IMR-90 (cell line): Measurements from ENCODE around the gene RRAGD. TPM values are rescaled to one million over a fixed set of nuclear protein-coding genes. Genes with fewer than 3 reads are reported as not detected.
A peak's percentile ranks its signal among the peaks of the same experiment; 100 is the strongest.

Source experiments
- ATAC-seq: fragments of 200-7000 bp; cut with Tn5 transposase; 2 replicates; pipeline ENCODE4 v1.9.1; 2020; ENCODE audit warnings: low read depth, mild to moderate bottlenecking, moderate library complexity
- BruUV-seq: library from RNA; stranded (reverse); fragments of 400-500 nt; replicated peaks from 2 replicates; lab custom pipeline; 2021; lab: Mats Ljungman, UMichigan
- CTCF ChIA-PET: fragments of 300-600 bp; formaldehyde crosslinking; extraction: SDS; loops from one replicate; lab custom pipeline; 2021; ENCODE audit warnings: antibody characterized with exemption; lab: Yijun Ruan, JAX
- POLR2A ChIA-PET: fragments of 300-600 bp; sonication (Branson Sonifier 250); formaldehyde crosslinking; loops from one replicate; lab custom pipeline; 2022; ENCODE audit warnings: antibody characterized with exemption; ENCODE audit not compliant: unreplicated experiment; lab: Charles Lee
- DNase-seq: peaks from one replicate; pipeline ENCODE4 v3.0.0; 2013
- H2AFZ ChIP-seq: replicated peaks from 2 replicates; pipeline ENCODE3; 2013; ENCODE audit warnings: low read length, mild to moderate bottlenecking; ENCODE audit not compliant: poor library complexity
- H2AK5ac ChIP-seq: 2 replicates; pipeline ENCODE4 v1.6.1; 2013; ENCODE audit warnings: low read depth, low read length, inconsistent platforms
- H2AK9ac ChIP-seq: replicated peaks from 2 replicates; pipeline ENCODE3; 2013; ENCODE audit warnings: mild to moderate bottlenecking, low read depth, low read length, moderate library complexity; ENCODE audit not compliant: poor library complexity
- H2BK120ac ChIP-seq: 2 replicates; pipeline ENCODE4 v1.6.1; 2013; ENCODE audit warnings: low read depth, low read length, inconsistent platforms
- H2BK15ac ChIP-seq: 3 replicates; pipeline ENCODE4 v1.6.1; 2013; ENCODE audit warnings: low read depth, low read length, inconsistent platforms
- H2BK20ac ChIP-seq: 2 replicates; pipeline ENCODE4 v1.6.1; 2013; ENCODE audit warnings: low read depth, mild to moderate bottlenecking, inconsistent platforms, low read length, moderate library complexity
- H2BK5ac ChIP-seq: 2 replicates; pipeline ENCODE4 v1.6.1; 2013; ENCODE audit warnings: mild to moderate bottlenecking, low read depth, low read length, inconsistent platforms; ENCODE audit not compliant: poor library complexity, severe bottlenecking
- H3K14ac ChIP-seq: replicated peaks from 2 replicates; pipeline ENCODE4 v1.6.1; 2013; ENCODE audit warnings: low read depth, low read length, inconsistent platforms
- H3K18ac ChIP-seq: 2 replicates; pipeline ENCODE4 v1.6.1; 2013; ENCODE audit warnings: low read depth, low read length, control low read depth
- H3K23ac ChIP-seq: 2 replicates; pipeline ENCODE4 v1.6.1; 2013; ENCODE audit warnings: low read depth, low read length, inconsistent platforms
- H3K27ac ChIP-seq: 2 replicates; pipeline ENCODE4 v1.5.1; 2013; ENCODE audit warnings: mild to moderate bottlenecking, control low read depth, low read length; ENCODE audit not compliant: insufficient read depth
- H3K27me3 ChIP-seq: 2 replicates; pipeline ENCODE4 v1.6.1; 2013; ENCODE audit warnings: low read length; ENCODE audit not compliant: control insufficient read depth, insufficient read depth
- H3K36me3 ChIP-seq: 2 replicates; pipeline ENCODE4 v1.6.1; 2013; ENCODE audit warnings: low read length, mixed read lengths; ENCODE audit not compliant: control insufficient read depth, insufficient read depth
- H3K4ac ChIP-seq: 2 replicates; pipeline ENCODE4 v1.6.1; 2013; ENCODE audit warnings: low read depth, low read length, inconsistent platforms
- H3K4me1 ChIP-seq: 2 replicates; pipeline ENCODE4 v1.6.1; 2013; ENCODE audit warnings: low read length, mixed read lengths; ENCODE audit not compliant: control insufficient read depth, insufficient read depth
- H3K4me2 ChIP-seq: 2 replicates; pipeline ENCODE4 v1.6.1; 2013; ENCODE audit warnings: low read depth, mild to moderate bottlenecking, control low read depth, low read length, moderate library complexity
- H3K4me3 ChIP-seq: 2 replicates; pipeline ENCODE4 v1.5.1; 2013; ENCODE audit warnings: low read depth, mild to moderate bottlenecking, control low read depth, low read length, moderate library complexity; ENCODE audit not compliant: insufficient read depth
- H3K56ac ChIP-seq: 2 replicates; pipeline ENCODE4 v1.6.1; 2013; ENCODE audit warnings: low read length, inconsistent platforms; ENCODE audit not compliant: insufficient read depth; ENCODE audit errors: extremely low read depth
- H3K79me1 ChIP-seq, 2 experiments: 2 replicates each; pipeline ENCODE4 v1.6.1; 2013; ENCODE audit warnings: low read length in 2 of 2, inconsistent platforms in 1 of 2, low read depth in 1 of 2
- H3K9ac ChIP-seq: 2 replicates; pipeline ENCODE4 v1.6.1; 2013; ENCODE audit warnings: low read depth, low read length, control low read depth
- H3K9me1 ChIP-seq: 2 replicates; pipeline ENCODE4 v1.6.1; 2013; ENCODE audit warnings: low read length, inconsistent platforms; ENCODE audit not compliant: insufficient read depth
- H3K9me3 ChIP-seq: 2 replicates; pipeline ENCODE4 v1.6.1; 2013; ENCODE audit warnings: low read length; ENCODE audit not compliant: control insufficient read depth, insufficient read depth
- H4K20me1 ChIP-seq: 2 replicates; pipeline ENCODE4 v1.6.1; 2013; ENCODE audit warnings: low read length, inconsistent platforms; ENCODE audit not compliant: insufficient read depth
- H4K5ac ChIP-seq: 2 replicates; pipeline ENCODE4 v1.6.1; 2013; ENCODE audit warnings: mild to moderate bottlenecking, low read depth, low read length, control low read depth
- H4K8ac ChIP-seq, 2 experiments: 2 replicates each; pipeline ENCODE4 v1.6.1; 2013; ENCODE audit warnings: low read depth in 2 of 2, low read length in 2 of 2, control low read depth in 1 of 2, inconsistent platforms in 1 of 2
- H4K91ac ChIP-seq: 2 replicates; pipeline ENCODE4 v1.6.1; 2013; ENCODE audit warnings: low read depth, low read length, inconsistent platforms; ENCODE audit not compliant: insufficient read depth
- BHLHE40 ChIP-seq: fragments of 150-350 bp; IDR thresholded peaks from 2 replicates; pipeline ENCODE4 v1.6.1; 2016; ENCODE audit warnings: mild to moderate bottlenecking, low read depth, low read length
- CEBPB ChIP-seq: IDR thresholded peaks from 2 replicates; pipeline ENCODE4 v1.6.1; 2012; ENCODE audit warnings: low read depth, low read length, improper control_type of control experiment
- FOS ChIP-seq: fragments of 150-350 bp; IDR thresholded peaks from 2 replicates; pipeline ENCODE4 v1.6.1; 2016; ENCODE audit warnings: low read depth, low read length
- MAFK ChIP-seq: IDR thresholded peaks from 2 replicates; pipeline ENCODE4 v1.6.1; 2012; ENCODE audit warnings: low read depth, low read length, improper control_type of control experiment
- MAZ ChIP-seq: IDR thresholded peaks from 2 replicates; pipeline ENCODE4 v1.6.1; 2012; ENCODE audit warnings: low read depth, mild to moderate bottlenecking, low read length, improper control_type of control experiment, moderate library complexity, borderline replicate concordance
- NFE2L2 ChIP-seq: fragments of 150-350 bp; IDR thresholded peaks from 2 replicates; pipeline ENCODE4 v1.6.1; 2016; ENCODE audit warnings: low read depth, mild to moderate bottlenecking, low read length
- POLR2A ChIP-seq: IDR thresholded peaks from 2 replicates; pipeline ENCODE4 v1.6.1; 2012; ENCODE audit warnings: mild to moderate bottlenecking, low read depth, low read length
- RAD21 ChIP-seq: IDR thresholded peaks from 2 replicates; pipeline ENCODE4 v1.6.1; 2012; ENCODE audit warnings: low read length, improper control_type of control experiment
- RCOR1 ChIP-seq: IDR thresholded peaks from 2 replicates; pipeline ENCODE4 v1.6.1; 2012; ENCODE audit warnings: mild to moderate bottlenecking, low read length, improper control_type of control experiment; ENCODE audit not compliant: insufficient replicate concordance
- RFX5 ChIP-seq: IDR thresholded peaks from 2 replicates; pipeline ENCODE4 v1.8.0; 2012; ENCODE audit warnings: low read depth, mild to moderate bottlenecking, low read length, moderate library complexity
- SMC3 ChIP-seq: fragments of 150-350 bp; IDR thresholded peaks from 2 replicates; pipeline ENCODE4 v1.6.1; 2016; ENCODE audit warnings: low read depth, mild to moderate bottlenecking, antibody characterized with exemption, low read length, moderate library complexity
- WGBS, 2 experiments: methylation state at CpG; one replicate each; pipeline versions ENCODE4 v1.1.5 to v1.1.7; 2013; ENCODE audit warnings: missing lambda C conversion rate in 2 of 2; ENCODE audit not compliant: insufficient read length in 1 of 2; ENCODE audit errors: extremely low coverage in 2 of 2; 5-methylcytosine and 5-hydroxymethylcytosine counted together
- dilution Hi-C: fragments of 300-500 bp; cut with HindIII; formaldehyde crosslinking; loops from one replicate; pipeline ENCODE4 v1.14.3; 2018; ENCODE audit warnings: low sequenced_read_pairs; ENCODE audit not compliant: unreplicated experiment
- in situ Hi-C: fragments of 300-500 bp; cut with MboI; formaldehyde crosslinking; loops from 3 replicates; pipeline ENCODE4 v1.14.3; 2019; ENCODE audit warnings: low sequenced_read_pairs, inconsistent platforms, mixed read lengths
- intact Hi-C: fragments of 100-400 bp; cut with micrococcal nuclease; formaldehyde crosslinking; loops from 2 replicates; pipeline ENCODE4 v1.10.0; 2022
- polyA plus RNA-seq, 3 experiments: library from polyadenylated mRNA; depleted of rRNA; stranded (reverse); fragments of >200 nt; gene quantifications; 2 replicates each; pipeline ENCODE4 v1.2.3, GENCODE V29; 2012; ENCODE audit warnings: low replicate concordance in 1 of 3
- total RNA-seq: library from RNA; depleted of rRNA; stranded (reverse); fragments of >200 nt; gene quantifications from 2 replicates; pipeline ENCODE4 v1.2.3, GENCODE V29; 2012
- TF ChIP-seq, protein P1 (sequence below): fragments of 150-350 bp; IDR thresholded peaks from 2 replicates; pipeline ENCODE4 v1.6.1; 2017; ENCODE audit warnings: mild to moderate bottlenecking, antibody characterized with exemption, low read length, low read depth
- TF ChIP-seq, protein P2 (sequence below): fragments of 150-350 bp; IDR thresholded peaks from 2 replicates; pipeline ENCODE4 v1.6.1; 2016; ENCODE audit warnings: low read depth, mild to moderate bottlenecking, low read length, moderate library complexity, borderline replicate concordance
- TF ChIP-seq, protein P3 (sequence below): conservative IDR thresholded peaks from 2 replicates; pipeline ENCODE4 v1.5.1; 2012; ENCODE audit warnings: mild to moderate bottlenecking, low read depth, low read length, improper control_type of control experiment

The RRAGD gene
- total and polyA plus RNA-seq, 2 of the 4 experiments (the other 2 are of a cell fraction): not detected

GRCh38 chr6:89411145-89412070, 665 bp downstream of the RRAGD start:
- peak; percentile 67 for ATAC-seq
- Histone ChIP-seq H3K14ac (no peak overlapping the region), H3K4me1 (no peaks in the 10 kb centered on the region), H4K20me1 (no peaks in the 10 kb centered on the region), H3K18ac (no peak overlapping the region), H3K9me3 (no peaks in the 10 kb centered on the region), H4K8ac (no peak overlapping the region), H3K9me1 (no peaks in the 10 kb centered on the region), H2AK9ac (no peak overlapping the region), H2BK120ac (no peak overlapping the region), H3K23ac (no peak overlapping the region), H2AFZ (peak overlapping the region; percentile 26), H3K79me1 (no peaks in the 10 kb centered on the region), H2AK5ac (no peak overlapping the region), H2BK5ac (no peak overlapping the region), H3K4ac (no peak overlapping the region), H3K56ac (no peak overlapping the region), H3K27me3 (peaks cover 63% of the 10 kb centered on the region), H3K27ac (no peak overlapping the region), H3K4me3 (peak overlapping the region; percentile 25), H4K5ac (no peak overlapping the region), H3K36me3 (no peaks in the 10 kb centered on the region), H2BK15ac (no peak overlapping the region), H3K9ac (no peak overlapping the region), H4K91ac (no peak overlapping the region), H3K4me2 (peak overlapping the region; percentile 68; the same call in 1 of the 2 replicates), H2BK20ac (no peak overlapping the region)
- no TSS peak for BruUV-seq
- POLR2A ChIA-PET: no interaction called here
- in situ Hi-C loops (no loop called here), dilution Hi-C loops (no loop called here), intact Hi-C loops (no loop called here)
- DNase-seq: no peak
- WGBS, 2 experiments: no CpG with 5 or more reads among the region's 93 CpGs
- CTCF ChIA-PET: interaction anchor here (0.6 to 1.4 kb wide), 2 partner anchors 21 to 55 kb away, joined by 3 to 5 read pairs; no protein-coding TSS in a partner anchor
- TF ChIP-seq MAZ (no peak), RCOR1 (no peak), RAD21 (no peak), POLR2A (no peak), NFE2L2 (no peak), MAFK (no peak), CEBPB (no peak), BHLHE40 (no peak), SMC3 (no peak), FOS (no peak), RFX5 (no peak)
- TF ChIP-seq, protein P1, sequence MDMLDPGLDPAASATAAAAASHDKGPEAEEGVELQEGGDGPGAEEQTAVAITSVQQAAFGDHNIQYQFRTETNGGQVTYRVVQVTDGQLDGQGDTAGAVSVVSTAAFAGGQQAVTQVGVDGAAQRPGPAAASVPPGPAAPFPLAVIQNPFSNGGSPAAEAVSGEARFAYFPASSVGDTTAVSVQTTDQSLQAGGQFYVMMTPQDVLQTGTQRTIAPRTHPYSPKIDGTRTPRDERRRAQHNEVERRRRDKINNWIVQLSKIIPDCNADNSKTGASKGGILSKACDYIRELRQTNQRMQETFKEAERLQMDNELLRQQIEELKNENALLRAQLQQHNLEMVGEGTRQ: no peak
- TF ChIP-seq, protein P2, sequence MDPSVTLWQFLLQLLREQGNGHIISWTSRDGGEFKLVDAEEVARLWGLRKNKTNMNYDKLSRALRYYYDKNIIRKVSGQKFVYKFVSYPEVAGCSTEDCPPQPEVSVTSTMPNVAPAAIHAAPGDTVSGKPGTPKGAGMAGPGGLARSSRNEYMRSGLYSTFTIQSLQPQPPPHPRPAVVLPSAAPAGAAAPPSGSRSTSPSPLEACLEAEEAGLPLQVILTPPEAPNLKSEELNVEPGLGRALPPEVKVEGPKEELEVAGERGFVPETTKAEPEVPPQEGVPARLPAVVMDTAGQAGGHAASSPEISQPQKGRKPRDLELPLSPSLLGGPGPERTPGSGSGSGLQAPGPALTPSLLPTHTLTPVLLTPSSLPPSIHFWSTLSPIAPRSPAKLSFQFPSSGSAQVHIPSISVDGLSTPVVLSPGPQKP: no peak
- TF ChIP-seq, protein P3, sequence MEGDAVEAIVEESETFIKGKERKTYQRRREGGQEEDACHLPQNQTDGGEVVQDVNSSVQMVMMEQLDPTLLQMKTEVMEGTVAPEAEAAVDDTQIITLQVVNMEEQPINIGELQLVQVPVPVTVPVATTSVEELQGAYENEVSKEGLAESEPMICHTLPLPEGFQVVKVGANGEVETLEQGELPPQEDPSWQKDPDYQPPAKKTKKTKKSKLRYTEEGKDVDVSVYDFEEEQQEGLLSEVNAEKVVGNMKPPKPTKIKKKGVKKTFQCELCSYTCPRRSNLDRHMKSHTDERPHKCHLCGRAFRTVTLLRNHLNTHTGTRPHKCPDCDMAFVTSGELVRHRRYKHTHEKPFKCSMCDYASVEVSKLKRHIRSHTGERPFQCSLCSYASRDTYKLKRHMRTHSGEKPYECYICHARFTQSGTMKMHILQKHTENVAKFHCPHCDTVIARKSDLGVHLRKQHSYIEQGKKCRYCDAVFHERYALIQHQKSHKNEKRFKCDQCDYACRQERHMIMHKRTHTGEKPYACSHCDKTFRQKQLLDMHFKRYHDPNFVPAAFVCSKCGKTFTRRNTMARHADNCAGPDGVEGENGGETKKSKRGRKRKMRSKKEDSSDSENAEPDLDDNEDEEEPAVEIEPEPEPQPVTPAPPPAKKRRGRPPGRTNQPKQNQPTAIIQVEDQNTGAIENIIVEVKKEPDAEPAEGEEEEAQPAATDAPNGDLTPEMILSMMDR: no peak
